RPMI8226 (cell line): ENCODE data around the gene LSM12.
A peak's percentile ranks its signal among the peaks of the same experiment; 100 is the strongest.
"Not testable (repeated sequence)": the region's sequence is repeated elsewhere in the genome, so short reads cannot be mapped to it uniquely, and the experiment has no call there.

Experiments used
- DNase-seq: peaks from one replicate; pipeline ENCODE4 v3.0.0-alpha.2; 2015

Gene LSM12

GRCh38 chr17:44066204-44066930 is at the start of gene LSM12:
Gene LSM12 (minus strand): TSS chr17:44066671. CDS start chr17:44066587, 84 bp downstream.
- peak; percentile 93 for DNase-seq

- peak; percentile 31 for DNase-seq
Measured at GRCh38 chr17:44115585-44116415, 49.3 kb upstream of the LSM12 start.

- no peak for DNase-seq
Measured at GRCh38 chr17:44113868-44114840, 47.7 kb upstream of the LSM12 start.

GRCh38 chr17:44113382-44113781 is 46.9 kb upstream of the LSM12 start:
- DNase-seq: no peak

GRCh38 chr17:44112284-44113280 is 46.1 kb upstream of the LSM12 start:
- DNase-seq: peak; percentile 16

GRCh38 chr17:44111777-44112176 is 45.3 kb upstream of the LSM12 start:
- peak; percentile 38 for DNase-seq

- peak; percentile 97 for DNase-seq
Measured at GRCh38 chr17:44110823-44111633, 44.6 kb upstream of the LSM12 start.

- DNase-seq: no peak
Measured at GRCh38 chr17:44110011-44110686, 43.7 kb upstream of the LSM12 start.

- no peak for DNase-seq
Measured at GRCh38 chr17:44109312-44109630, 42.8 kb upstream of the LSM12 start.

GRCh38 chr17:44108440-44109311 is 42.2 kb upstream of the LSM12 start:
- DNase-seq: no peak

GRCh38 chr17:44106801-44107200 is 40.3 kb upstream of the LSM12 start:
- no peak for DNase-seq

- DNase-seq: no peak
Measured at GRCh38 chr17:44105941-44106340, 39.5 kb upstream of the LSM12 start.

GRCh38 chr17:44105483-44105882 is 39.0 kb upstream of the LSM12 start:
- no peak for DNase-seq

GRCh38 chr17:44102849-44103622 is 36.6 kb upstream of the LSM12 start:
- no peak for DNase-seq

- DNase-seq: not testable (repeated sequence)
Measured at GRCh38 chr17:44101858-44102257, 35.4 kb upstream of the LSM12 start.

- DNase-seq: peak; percentile 27
Measured at GRCh38 chr17:44097110-44097958, 30.9 kb upstream of the LSM12 start.
